ENCODE measurements around the gene LRRC32. TPM values are rescaled to one million over a fixed set of nuclear protein-coding genes. Genes with fewer than 3 reads are reported as not detected.

Gene LRRC32
- total RNA-seq, 1 donor from 2014 or later = 0.77 TPM

- no peak overlapping the region for H3K4me3 Mint-ChIP-seq
- peaks cover 9% of the 10 kb centered on the region for H3K4me1 Mint-ChIP-seq
- no peaks in the 10 kb centered on the region for H3K27me3 Mint-ChIP-seq (ENCODE audit: low read depth)
- H3K9me3 Mint-ChIP-seq = no peaks in the 10 kb centered on the region
- no peak for DNase-seq (ENCODE audit: low read depth, low spot score)
- no peaks in the 10 kb centered on the region for H3K36me3 Mint-ChIP-seq (ENCODE audit: low read depth)
- TF ChIP-seq CTCF (conservative IDR thresholded peaks at IDR 0.05) = no peak
- H3K27ac Mint-ChIP-seq (ENCODE audit: unreplicated experiment) = no peak overlapping the region
Measured at GRCh38 chr11:76683161-76684095, 12.9 kb upstream of the LRRC32 start.

- no peak for DNase-seq (ENCODE audit: low read depth, low spot score)
- H3K36me3 Mint-ChIP-seq (ENCODE audit: low read depth) = no peaks in the 10 kb centered on the region
- H3K27ac Mint-ChIP-seq (ENCODE audit: unreplicated experiment) = peak overlapping the region; percentile 50
- H3K4me3 Mint-ChIP-seq = no peak overlapping the region
- no peaks in the 10 kb centered on the region for H3K9me3 Mint-ChIP-seq
- no peak for TF ChIP-seq CTCF (conservative IDR thresholded peaks at IDR 0.05)
- H3K27me3 Mint-ChIP-seq (ENCODE audit: low read depth) = no peaks in the 10 kb centered on the region
- peaks cover 5% of the 10 kb centered on the region for H3K4me1 Mint-ChIP-seq
Measured at GRCh38 chr11:76682684-76683083, 12.1 kb upstream of the LRRC32 start.

- no peak for TF ChIP-seq CTCF (conservative IDR thresholded peaks at IDR 0.05)
- H3K4me1 Mint-ChIP-seq = peaks cover 5% of the 10 kb centered on the region
Measured at GRCh38 chr11:76682106-76682505, 11.6 kb upstream of the LRRC32 start.

GRCh38 chr11:76680518-76681425 lies 10.2 kb upstream of the LRRC32 start:
- no peaks in the 10 kb centered on the region for H3K27me3 Mint-ChIP-seq (ENCODE audit: low read depth)
- H3K9me3 Mint-ChIP-seq = no peaks in the 10 kb centered on the region

More at GRCh38 chr11:76682106-76682505, 11.6 kb upstream of the LRRC32 start:
- Mint-ChIP-seq H3K27ac (ENCODE audit: unreplicated experiment) (no peak overlapping the region), H3K36me3 (ENCODE audit: low read depth) (no peaks in the 10 kb centered on the region), H3K9me3 (no peaks in the 10 kb centered on the region), H3K4me3 (no peak overlapping the region), H3K27me3 (ENCODE audit: low read depth) (no peaks in the 10 kb centered on the region)
- DNase-seq (ENCODE audit: low read depth, low spot score) = no peak

More at GRCh38 chr11:76680518-76681425, 10.2 kb upstream of the LRRC32 start:
- H3K27ac Mint-ChIP-seq (ENCODE audit: unreplicated experiment) = no peak overlapping the region
- DNase-seq (ENCODE audit: low read depth, low spot score) = peak; percentile 88
- peaks cover 6% of the 10 kb centered on the region for H3K4me1 Mint-ChIP-seq
- no peak overlapping the region for H3K4me3 Mint-ChIP-seq
- no peaks in the 10 kb centered on the region for H3K36me3 Mint-ChIP-seq (ENCODE audit: low read depth)
- TF ChIP-seq CTCF (conservative IDR thresholded peaks at IDR 0.05) = peak; percentile 88
